GM18858 (cell line): ENCODE measurements around the gene PGRMC2.
"Not testable (repeated sequence)": the region's sequence is repeated elsewhere in the genome, so short reads cannot be mapped to it uniquely, and the experiment has no call there.

ENCODE experiments used
- ATAC-seq: cut with Tn5 transposase; IDR thresholded peaks from one replicate; pipeline ENCODE4 v1.9.1; 2021; ENCODE audit not compliant: unreplicated experiment

Gene PGRMC2

GRCh38 chr4:128271551-128271950 is 16.1 kb downstream of the PGRMC2 start:
- ATAC-seq = no peak

GRCh38 chr4:128268970-128269369 is 18.6 kb downstream of the PGRMC2 start:
- no peak for ATAC-seq

GRCh38 chr4:128267745-128268144 is 19.9 kb downstream of the PGRMC2 start:
- no peak for ATAC-seq

GRCh38 chr4:128267171-128267570 is 20.4 kb downstream of the PGRMC2 start:
- not testable (repeated sequence) for ATAC-seq

- not testable (repeated sequence) for ATAC-seq
These were observed 22.1 kb downstream of the PGRMC2 start for GRCh38 chr4:128265550-128265949.

GRCh38 chr4:128259889-128260288 is 27.7 kb downstream of the PGRMC2 start:
- ATAC-seq = not testable (repeated sequence)

GRCh38 chr4:128258166-128258565 is 29.4 kb downstream of the PGRMC2 start:
- not testable (repeated sequence) for ATAC-seq

- no peak for ATAC-seq
These were observed 31.1 kb downstream of the PGRMC2 start for GRCh38 chr4:128256539-128256938.

- ATAC-seq = no peak
These were observed 31.7 kb downstream of the PGRMC2 start for GRCh38 chr4:128255906-128256305.

- ATAC-seq = no peak
These were observed 37.6 kb downstream of the PGRMC2 start for GRCh38 chr4:128249787-128250668.

- no peak for ATAC-seq
These were observed 39.7 kb downstream of the PGRMC2 start for GRCh38 chr4:128247906-128248305.

GRCh38 chr4:128245391-128245790 is 42.2 kb downstream of the PGRMC2 start:
- ATAC-seq = not testable (repeated sequence)

- ATAC-seq = no peak
These were observed 43.2 kb downstream of the PGRMC2 start for GRCh38 chr4:128244379-128244778.

- ATAC-seq = no peak
These were observed 45.0 kb downstream of the PGRMC2 start for GRCh38 chr4:128242601-128243000.

- no peak for ATAC-seq
These were observed 45.6 kb downstream of the PGRMC2 start for GRCh38 chr4:128241981-128242380.

- no peak for ATAC-seq
These were observed 46.1 kb downstream of the PGRMC2 start for GRCh38 chr4:128241425-128241913.

GRCh38 chr4:128241019-128241418 is 46.6 kb downstream of the PGRMC2 start:
- ATAC-seq = no peak

- ATAC-seq = no peak
These were observed 52.8 kb downstream of the PGRMC2 start for GRCh38 chr4:128234836-128235235.

- ATAC-seq = no peak
These were observed 54.9 kb downstream of the PGRMC2 start for GRCh38 chr4:128232719-128233118.

GRCh38 chr4:128228845-128229795 is 58.5 kb downstream of the PGRMC2 start:
- ATAC-seq = no peak

GRCh38 chr4:128227991-128228571 is 59.5 kb downstream of the PGRMC2 start:
- ATAC-seq = no peak
